Amygdala (tissue), 56 donors: ENCODE data around the gene EXOC3L4.

Source experiments
- DNase-seq, 56 donors: peaks; one replicate each; lab custom pipeline; 2025; lab: John Stamatoyannopoulos, UW

The EXOC3L4 gene

GRCh38 chr14:103089386-103090335 lies 4.9 kb upstream of the EXOC3L4 start:
- no peak for DNase-seq

GRCh38 chr14:103090481-103091020 lies 4.0 kb upstream of the EXOC3L4 start:
- DNase-seq: no peak

- peak in 2 of 56 donors; percentile 20 to 36 for DNase-seq
These were observed 3.3 kb upstream of the EXOC3L4 start for GRCh38 chr14:103091041-103091882.

GRCh38 chr14:103091883-103092222 lies 2.7 kb upstream of the EXOC3L4 start:
- no peak for DNase-seq

- no peak for DNase-seq
These were observed 594 bp upstream of the EXOC3L4 start for GRCh38 chr14:103093856-103094405.

GRCh38 chr14:103095210-103095778 lies 769 bp downstream of the EXOC3L4 start:
- DNase-seq: no peak

GRCh38 chr14:103096387-103096786 lies 1.9 kb downstream of the EXOC3L4 start:
- DNase-seq: no peak

GRCh38 chr14:103097244-103097993 lies 2.9 kb downstream of the EXOC3L4 start:
- DNase-seq: no peak

- no peak for DNase-seq
These were observed 3.8 kb downstream of the EXOC3L4 start for GRCh38 chr14:103097994-103098957.

- DNase-seq: no peak
These were observed 4.7 kb downstream of the EXOC3L4 start for GRCh38 chr14:103099081-103099732.

- no peak for DNase-seq
These were observed 5.3 kb downstream of the EXOC3L4 start for GRCh38 chr14:103099733-103100280.

GRCh38 chr14:103100281-103101121 lies 6.0 kb downstream of the EXOC3L4 start:
- DNase-seq: no peak

- no peak for DNase-seq
These were observed 6.9 kb downstream of the EXOC3L4 start for GRCh38 chr14:103101257-103101962.

- no peak for DNase-seq
These were observed 7.6 kb downstream of the EXOC3L4 start for GRCh38 chr14:103101963-103102688.

- DNase-seq: no peak
These were observed 8.2 kb downstream of the EXOC3L4 start for GRCh38 chr14:103102689-103103260.
